Measurements from ENCODE around the gene EMC1. TPM values are rescaled to one million over a fixed set of nuclear protein-coding genes. Genes with fewer than 3 reads are reported as not detected.

The EMC1 gene
- total RNA-seq, 4 donors from 2014 or later = 21.8 to 39.8 (median 30.6) TPM

DNA sequence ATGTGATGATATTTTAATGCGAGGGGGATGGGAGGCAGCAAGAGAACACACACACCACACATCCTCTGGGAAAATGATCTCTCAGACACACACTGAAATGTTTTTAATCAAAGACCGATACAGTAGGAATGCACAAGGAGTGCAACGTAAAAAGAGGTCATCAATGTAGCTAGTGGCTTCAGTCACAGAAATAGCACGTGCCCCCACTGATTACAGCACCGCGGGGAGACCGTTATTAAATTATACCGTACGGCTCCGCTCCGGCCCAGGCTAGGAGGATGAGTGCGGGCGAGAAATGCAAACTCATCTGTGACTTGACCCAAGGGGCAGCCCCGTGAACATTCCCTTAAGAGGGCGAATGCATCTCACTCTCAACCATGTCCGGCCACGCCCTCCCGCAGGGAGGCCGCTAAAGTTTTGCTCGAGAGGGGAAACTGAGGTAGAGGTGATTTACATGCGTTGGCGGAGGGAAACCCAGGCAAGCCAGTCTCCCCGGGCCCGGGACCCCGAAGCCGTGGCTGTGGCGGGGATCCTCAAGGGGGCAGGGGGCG, 41.8 kb downstream of the EMC1 start:
- no peaks in the 10 kb centered on the region for H3K27me3 ChIP-seq
- H3K4me1 ChIP-seq = peaks cover 18 to 80% (median 39%) of the 10 kb centered on the region in 3 donors
- peak overlapping the region; percentile 73 to 99 (median 96) for H3K27ac ChIP-seq
- H3K36me3 ChIP-seq = peaks cover 0 to 18% of the 10 kb centered on the region in 2 donors
- H3K9me3 ChIP-seq = no peaks in the 10 kb centered on the region
- 0% methylated on average over 11 to 22 of the region's 28 CpGs for WGBS, 2 donors (ENCODE audit: low coverage in 1 of 2)
- peak overlapping the region; percentile 40 to 93 for H3K4me3 ChIP-seq
- TF ChIP-seq, protein P1, sequence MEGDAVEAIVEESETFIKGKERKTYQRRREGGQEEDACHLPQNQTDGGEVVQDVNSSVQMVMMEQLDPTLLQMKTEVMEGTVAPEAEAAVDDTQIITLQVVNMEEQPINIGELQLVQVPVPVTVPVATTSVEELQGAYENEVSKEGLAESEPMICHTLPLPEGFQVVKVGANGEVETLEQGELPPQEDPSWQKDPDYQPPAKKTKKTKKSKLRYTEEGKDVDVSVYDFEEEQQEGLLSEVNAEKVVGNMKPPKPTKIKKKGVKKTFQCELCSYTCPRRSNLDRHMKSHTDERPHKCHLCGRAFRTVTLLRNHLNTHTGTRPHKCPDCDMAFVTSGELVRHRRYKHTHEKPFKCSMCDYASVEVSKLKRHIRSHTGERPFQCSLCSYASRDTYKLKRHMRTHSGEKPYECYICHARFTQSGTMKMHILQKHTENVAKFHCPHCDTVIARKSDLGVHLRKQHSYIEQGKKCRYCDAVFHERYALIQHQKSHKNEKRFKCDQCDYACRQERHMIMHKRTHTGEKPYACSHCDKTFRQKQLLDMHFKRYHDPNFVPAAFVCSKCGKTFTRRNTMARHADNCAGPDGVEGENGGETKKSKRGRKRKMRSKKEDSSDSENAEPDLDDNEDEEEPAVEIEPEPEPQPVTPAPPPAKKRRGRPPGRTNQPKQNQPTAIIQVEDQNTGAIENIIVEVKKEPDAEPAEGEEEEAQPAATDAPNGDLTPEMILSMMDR (IDR thresholded peaks at IDR 0.05) = no peak
- TF ChIP-seq POLR2AphosphoS5 (IDR thresholded peaks at IDR 0.05) = peak; percentile 5
- ATAC-seq = peak; percentile 36

DNA sequence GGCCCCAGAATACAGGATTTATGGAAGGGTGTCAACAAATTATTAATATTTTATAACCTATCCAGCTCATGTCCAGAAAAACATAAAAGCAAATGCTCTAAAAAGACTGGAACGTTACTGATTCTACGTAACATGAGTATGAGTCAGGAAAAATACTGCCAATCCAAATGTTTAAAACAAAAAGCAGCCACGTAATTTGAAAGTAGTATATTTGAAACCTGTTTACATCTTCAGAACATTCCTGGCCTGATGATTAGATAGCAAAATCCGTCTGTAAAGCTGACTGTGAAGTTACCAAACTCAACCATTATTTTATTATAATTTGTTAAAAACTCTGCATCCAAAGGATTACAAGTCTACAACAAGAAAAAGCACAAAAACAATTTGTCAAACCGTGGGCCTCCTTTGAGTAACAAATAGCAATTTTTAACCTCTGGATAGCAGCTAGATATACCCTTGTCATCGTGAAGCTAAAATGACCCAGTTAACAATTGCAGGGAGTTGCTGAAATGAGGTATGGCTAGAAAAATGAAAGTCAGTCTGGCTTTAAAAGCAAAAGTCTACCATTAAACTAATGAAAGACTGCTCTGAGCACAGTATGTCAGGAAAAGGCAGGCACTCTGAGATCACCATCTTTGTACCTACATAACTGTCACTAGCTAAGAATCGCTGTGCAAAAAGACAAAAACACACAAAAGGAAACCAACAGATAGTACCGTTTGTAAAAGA, 42.5 kb downstream of the EMC1 start:
- Histone ChIP-seq H3K36me3 (peaks cover 0 to 12% of the 10 kb centered on the region in 2 donors), H3K4me1 (peaks cover 19 to 87% (median 40%) of the 10 kb centered on the region in 3 donors), H3K4me3 (peak overlapping the region; percentile 40 to 93), H3K9me3 (no peaks in the 10 kb centered on the region), H3K27me3 (no peaks in the 10 kb centered on the region), H3K27ac (peak overlapping the region; percentile 73 to 99 (median 96))
- TF ChIP-seq POLR2AphosphoS5 (IDR thresholded peaks at IDR 0.05) (peak; percentile 9), EP300 (IDR thresholded peaks at IDR 0.05) (no peak)
- no peak for ATAC-seq
- WGBS, 2 donors (ENCODE audit: low coverage in 1 of 2) = 3 to 6% methylated on average over 7 to 8 of the region's 8 CpGs

DNA sequence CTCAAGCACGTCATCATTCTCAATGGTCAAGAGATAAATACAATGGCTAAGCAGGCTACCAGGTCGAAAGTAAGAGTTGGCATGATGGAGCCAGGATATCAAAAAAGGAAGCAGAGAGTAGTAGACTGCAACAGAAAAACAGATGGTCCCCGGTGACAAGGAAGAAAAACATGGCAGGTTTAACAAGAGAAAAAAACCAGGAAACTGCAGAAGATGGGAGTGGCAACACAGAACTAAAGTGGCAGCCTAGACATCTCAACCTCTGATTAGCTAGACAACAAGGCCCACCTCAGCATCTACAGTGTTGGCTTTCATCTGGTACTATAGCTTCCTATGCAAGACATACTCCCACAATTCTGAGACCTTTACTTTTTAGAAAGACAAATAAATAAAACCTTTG, 44.4 kb downstream of the EMC1 start:
- 63% methylated on average over 3 of the region's 3 CpGs; no CpG with 5 or more reads in 1 of the 2 donors for WGBS, 2 donors (ENCODE audit: low coverage in 1 of 2)
- no peak overlapping the region for H3K4me3 ChIP-seq
- ATAC-seq = no peak
- TF ChIP-seq EP300 (IDR thresholded peaks at IDR 0.05) (no peak), POLR2AphosphoS5 (IDR thresholded peaks at IDR 0.05) (no peak), POLR2A (IDR thresholded peaks at IDR 0.05) (no peak)
- TF ChIP-seq, protein P1 (IDR thresholded peaks at IDR 0.05) = no peak
- H3K27ac ChIP-seq = peak overlapping the region in 3 of 4 donors; percentile 95 to 99 (median 97)
- no peaks in the 10 kb centered on the region for H3K9me3 ChIP-seq
- no peaks in the 10 kb centered on the region for H3K27me3 ChIP-seq
- H3K4me1 ChIP-seq = peaks cover 19 to 89% (median 59%) of the 10 kb centered on the region in 3 donors
- no peaks in the 10 kb centered on the region for H3K36me3 ChIP-seq

DNA sequence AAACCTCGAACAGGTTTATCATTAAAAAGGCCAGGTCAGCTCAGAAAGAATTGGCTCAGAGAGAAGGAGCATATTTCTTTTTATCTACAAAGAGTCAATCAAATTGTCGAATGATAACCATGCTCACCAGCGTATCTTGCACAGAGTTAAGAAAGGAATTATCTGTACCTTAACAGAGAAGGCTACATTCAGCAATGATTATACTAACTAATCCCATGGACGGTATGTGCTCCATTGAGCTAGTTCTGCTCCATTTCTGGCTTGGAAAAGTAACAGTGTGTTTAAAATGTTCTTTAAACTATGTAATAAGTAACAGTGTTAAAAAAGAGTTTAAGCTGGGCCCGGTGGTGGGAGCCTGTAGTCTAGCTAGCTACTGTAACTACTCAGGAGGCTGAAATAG, 45.5 kb downstream of the EMC1 start:
- ATAC-seq = no peak
- H3K4me3 ChIP-seq = peak overlapping the region in 1 of 2 donors; percentile 3

DNA sequence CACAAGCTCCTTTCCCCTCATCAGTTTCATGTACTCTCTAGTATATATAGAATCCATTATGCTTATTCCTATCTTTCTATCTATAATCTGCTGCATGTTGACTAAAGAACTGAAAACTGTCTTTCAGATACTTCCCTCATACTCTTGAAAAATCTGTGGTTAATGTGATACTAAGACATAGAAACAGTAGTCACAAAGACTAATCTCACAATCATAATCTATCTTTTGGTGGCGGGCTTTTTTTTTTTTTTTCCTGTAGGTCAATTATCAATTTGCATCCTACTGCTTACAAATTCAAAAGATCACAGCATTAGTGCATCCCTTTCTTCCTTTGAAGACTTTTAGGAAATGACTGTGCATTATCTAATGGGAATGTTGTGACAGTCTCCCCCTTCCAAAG, 45.9 kb downstream of the EMC1 start:
- WGBS, 2 donors (ENCODE audit: low coverage in 1 of 2) = 50% methylated on average over 1 of the region's 1 CpG; no CpG with 5 or more reads in 1 of the 2 donors
- H3K27ac ChIP-seq = peak overlapping the region in 3 of 4 donors; percentile 69 to 99 (median 95)
- no peak overlapping the region for H3K4me3 ChIP-seq
- no peaks in the 10 kb centered on the region for H3K9me3 ChIP-seq
- TF ChIP-seq, protein P1 (IDR thresholded peaks at IDR 0.05) = no peak
- TF ChIP-seq POLR2AphosphoS5 (IDR thresholded peaks at IDR 0.05) = no peak
- TF ChIP-seq EP300 (IDR thresholded peaks at IDR 0.05) = no peak
- ATAC-seq = no peak
- H3K36me3 ChIP-seq = peaks cover 0 to 12% of the 10 kb centered on the region in 2 donors
- peaks cover 14 to 91% (median 50%) of the 10 kb centered on the region in 3 donors for H3K4me1 ChIP-seq
- no peaks in the 10 kb centered on the region for H3K27me3 ChIP-seq

More for the DNA sequence above, 45.5 kb downstream of the EMC1 start:
- Histone ChIP-seq H3K36me3 (peaks cover 0 to 8% of the 10 kb centered on the region in 2 donors), H3K9me3 (no peaks in the 10 kb centered on the region), H3K4me1 (peaks cover 14 to 89% (median 48%) of the 10 kb centered on the region in 3 donors), H3K27ac (peak overlapping the region in 3 of 4 donors; percentile 69 to 99 (median 95)), H3K27me3 (no peaks in the 10 kb centered on the region)
- TF ChIP-seq POLR2AphosphoS5 (IDR thresholded peaks at IDR 0.05) = peak; percentile 27
- TF ChIP-seq EP300 (IDR thresholded peaks at IDR 0.05) = no peak
- 40 to 59% methylated on average over 5 of the region's 5 CpGs for WGBS, 2 donors (ENCODE audit: low coverage in 1 of 2)

Measured in gastroesophageal sphincter (tissue), 4 donors.